ENCODE results near the gene GOLPH3L.
"Not testable (repeated sequence)": the region's sequence is repeated elsewhere in the genome, so short reads cannot be mapped to it uniquely, and the experiment has no call there.

- not testable (repeated sequence) for TF ChIP-seq CTCF, EZH2phosphoT487, EZH2 (IDR thresholded peaks at IDR 0.05)
Measured at GRCh38 chr1:150709031-150709430, 12.1 kb upstream of the GOLPH3L start.

Data from neural progenitor cell (in vitro differentiated cells).